NT2/D1 (cell line): ENCODE data around the gene GLT1D1.

Experiments
- YY1 ChIP-seq: IDR thresholded peaks from 2 replicates; pipeline ENCODE4 v1.6.1; 2011; ENCODE audit not compliant: insufficient read length, insufficient read depth
- ZNF274 ChIP-seq: IDR thresholded peaks from 2 replicates; pipeline ENCODE4 v1.6.1; 2011; ENCODE audit warnings: mild to moderate bottlenecking, low read depth, low read length

DNA sequence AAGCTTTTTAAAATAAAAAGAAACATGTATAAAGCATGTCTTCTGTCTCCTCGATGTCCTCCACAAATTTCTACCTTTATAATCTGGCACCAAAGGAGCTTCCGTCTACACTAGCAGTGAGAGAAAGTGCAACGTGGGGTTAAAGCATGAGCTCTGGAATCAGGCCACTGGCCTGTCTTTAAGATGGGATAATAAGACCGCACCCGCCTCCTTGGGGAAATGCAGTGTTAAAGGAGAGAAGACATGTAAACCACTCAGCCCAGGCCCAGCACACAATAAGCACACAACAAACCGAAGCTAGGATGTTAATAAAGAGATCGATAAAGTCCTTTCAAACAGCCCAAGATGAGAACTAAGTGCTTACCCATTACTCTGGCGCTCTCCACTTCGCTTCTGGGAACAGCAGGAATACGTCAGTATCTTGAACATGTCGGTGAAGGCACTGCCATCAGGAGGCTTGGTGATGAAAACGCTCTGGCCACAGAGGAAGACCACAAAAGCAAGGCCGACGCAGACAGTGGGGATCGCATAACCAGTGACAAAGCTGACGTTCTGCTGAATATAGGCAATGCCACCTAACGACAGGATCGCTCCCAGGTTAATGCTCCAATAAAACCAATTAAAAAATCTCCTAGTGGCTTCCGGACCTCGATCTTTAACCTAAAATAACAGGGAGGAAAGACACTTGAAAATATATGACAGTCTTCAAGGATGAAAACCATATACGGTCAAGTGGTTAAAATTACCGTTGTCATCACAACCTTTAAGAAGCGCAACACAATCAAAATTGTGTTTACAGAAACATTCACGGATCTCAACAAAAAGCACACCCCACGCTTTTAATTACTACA, 38.6 kb upstream of the GLT1D1 start:
- TF ChIP-seq ZNF274 (no peak), YY1 (no peak)
